Measurements from ENCODE around the gene PLAGL2. TPM values are rescaled to one million over a fixed set of nuclear protein-coding genes. Genes with fewer than 3 reads are reported as not detected.

Gene PLAGL2
- total and polyA plus RNA-seq, 2 of the 4 experiments (the other 2 are of a cell fraction), result 2.9 to 7.7 TPM

- in situ Hi-C loops (cut with MboI; ENCODE audit: low sequenced_read_pairs), result no loop called here
- Histone ChIP-seq H2BK20ac (ENCODE audit: low read depth, low read length) (no peak overlapping the region), H3K4me3 (ENCODE audit: insufficient read depth, low read depth, low read length) (peak overlapping the region; percentile 93), H3K9me3 (ENCODE audit: control insufficient read depth, insufficient read depth, low read length) (no peaks in the 10 kb centered on the region), H3K4ac (ENCODE audit: low read depth, low read length) (peak overlapping the region; percentile 93; the same call in 1 of the 2 replicates), H3K36me3 (ENCODE audit: control insufficient read depth, insufficient read depth, low read length) (peaks cover 16% of the 10 kb centered on the region), H4K91ac (ENCODE audit: insufficient read depth, low read depth, low read length) (peak overlapping the region; percentile 90), H3K4me1 (ENCODE audit: control insufficient read depth, insufficient read depth, low read length) (peaks cover 15% of the 10 kb centered on the region), H2AK9ac (replicated peaks; ENCODE audit: low read depth, low read length, poor library complexity) (peak overlapping the region; percentile 99), H4K8ac (ENCODE audit: low read depth in 2 of 2, low read length in 2 of 2) (peak overlapping the region; percentile 91 to 100; a peak in 3 of 4 replicates), H2BK15ac (ENCODE audit: low read depth, low read length) (no peak overlapping the region), H2BK5ac (ENCODE audit: low read depth, low read length, poor library complexity, severe bottlenecking) (no peak overlapping the region), H3K23ac (ENCODE audit: low read depth, low read length) (peak overlapping the region; percentile 6; the same call in 1 of the 2 replicates), H3K18ac (ENCODE audit: low read depth, low read length) (no peak overlapping the region), H2AK5ac (ENCODE audit: low read depth, low read length) (peak overlapping the region; percentile 99; the same call in 1 of the 2 replicates), H3K56ac (ENCODE audit: extremely low read depth, insufficient read depth, low read length) (0 out of 2 replicates have a peak overlapping the region, but pooled peaks have one; percentile 86), H3K79me1 (ENCODE audit: low read depth in 1 of 2, low read length in 2 of 2) (peaks cover 55 to 75% of the 10 kb centered on the region in 2 experiments), H4K5ac (ENCODE audit: low read depth, low read length) (no peak overlapping the region; the same call in 1 of the 2 replicates), H3K27me3 (ENCODE audit: control insufficient read depth, insufficient read depth, low read length) (no peaks in the 10 kb centered on the region), H4K20me1 (ENCODE audit: insufficient read depth, low read length) (peaks cover 25% of the 10 kb centered on the region), H3K9ac (ENCODE audit: low read depth, low read length) (peak overlapping the region; percentile 99), H3K27ac (ENCODE audit: insufficient read depth, low read length) (peak overlapping the region; percentile 86), H3K14ac (replicated peaks; ENCODE audit: low read depth, low read length) (peak overlapping the region; percentile 97; the same call in 1 of the 2 replicates), H3K4me2 (ENCODE audit: low read depth, low read length) (peak overlapping the region; percentile 99), H3K9me1 (ENCODE audit: insufficient read depth, low read length) (peaks cover 14% of the 10 kb centered on the region; the same call in 1 of the 2 replicates), H2BK120ac (ENCODE audit: low read depth, low read length) (no peak overlapping the region), H2AFZ (replicated peaks; ENCODE audit: low read length, poor library complexity) (no peak overlapping the region)
- ChIA-PET POLR2A (ENCODE audit: unreplicated experiment) (no interaction called here), CTCF (interaction anchor here (0.6 kb wide), 1 partner anchor 50 kb away, joined by 4 read pairs; no protein-coding TSS in a partner anchor)
- dilution Hi-C loops (cut with HindIII; ENCODE audit: low sequenced_read_pairs, unreplicated experiment), result no loop called here
- BruUV-seq (replicated peaks), result no TSS peak
- WGBS, 2 experiments (ENCODE audit: extremely low coverage in 2 of 2, insufficient read length in 1 of 2), result 86% methylated on average over 1 of the region's 13 CpGs; no CpG with 5 or more reads in 1 of the 2 experiments
- TF ChIP-seq CTCF (conservative IDR thresholded peaks at IDR 0.05; ENCODE audit: low read depth, low read length) (no peak), RAD21 (IDR thresholded peaks at IDR 0.05; ENCODE audit: low read length) (no peak), MAFK (IDR thresholded peaks at IDR 0.05; ENCODE audit: low read depth, low read length) (no peak), CEBPB (IDR thresholded peaks at IDR 0.05; ENCODE audit: low read depth, low read length) (no peak), NFE2L2 (IDR thresholded peaks at IDR 0.05; ENCODE audit: low read depth, low read length) (no peak), RCOR1 (IDR thresholded peaks at IDR 0.05; ENCODE audit: insufficient replicate concordance, low read length) (no peak), ELK1 (IDR thresholded peaks at IDR 0.05; ENCODE audit: borderline replicate concordance, low read depth, low read length) (no peak), BHLHE40 (IDR thresholded peaks at IDR 0.05; ENCODE audit: low read depth, low read length) (no peak), MAZ (IDR thresholded peaks at IDR 0.05; ENCODE audit: borderline replicate concordance, low read depth, low read length) (no peak)
- ATAC-seq (ENCODE audit: low read depth), result no peak
- DNase-seq, result no peak
- intact Hi-C loops (cut with micrococcal nuclease), result loop anchor here (5.0 kb wide), 1 partner anchor 386 kb away; no protein-coding TSS in a partner anchor
These were observed 1.1 kb upstream of the PLAGL2 start for GRCh38 chr20:32208499-32209154.

Measured in IMR-90 (cell line).